Measurements from ENCODE around the gene GTPBP6.
"Not testable (repeated sequence)": the region's sequence is repeated elsewhere in the genome, so short reads cannot be mapped to it uniquely, and the experiment has no call there.

Gene GTPBP6

DNA sequence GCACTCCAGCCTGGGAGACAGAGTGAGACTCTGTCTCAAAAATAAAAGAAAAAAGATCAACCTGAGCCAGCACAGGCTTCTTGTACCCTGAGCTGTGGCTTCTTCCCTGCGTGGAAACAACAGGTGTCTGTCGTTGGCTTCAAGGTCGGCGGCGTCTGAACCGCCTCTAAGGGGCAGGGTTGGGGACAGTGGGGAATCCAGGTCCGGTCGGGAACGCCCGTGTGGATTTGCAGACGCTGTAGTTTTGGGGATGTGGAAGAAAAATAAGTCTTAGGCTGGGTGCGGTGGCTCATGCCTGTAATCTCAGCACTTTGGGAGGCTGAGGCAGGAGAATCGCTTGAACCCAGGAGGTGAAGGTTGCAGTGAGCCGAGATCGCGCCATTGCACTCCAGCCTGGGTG is 54.6 kb downstream of the GTPBP6 start:
- DNase-seq (ENCODE audit: low read depth): not testable (repeated sequence)

DNA sequence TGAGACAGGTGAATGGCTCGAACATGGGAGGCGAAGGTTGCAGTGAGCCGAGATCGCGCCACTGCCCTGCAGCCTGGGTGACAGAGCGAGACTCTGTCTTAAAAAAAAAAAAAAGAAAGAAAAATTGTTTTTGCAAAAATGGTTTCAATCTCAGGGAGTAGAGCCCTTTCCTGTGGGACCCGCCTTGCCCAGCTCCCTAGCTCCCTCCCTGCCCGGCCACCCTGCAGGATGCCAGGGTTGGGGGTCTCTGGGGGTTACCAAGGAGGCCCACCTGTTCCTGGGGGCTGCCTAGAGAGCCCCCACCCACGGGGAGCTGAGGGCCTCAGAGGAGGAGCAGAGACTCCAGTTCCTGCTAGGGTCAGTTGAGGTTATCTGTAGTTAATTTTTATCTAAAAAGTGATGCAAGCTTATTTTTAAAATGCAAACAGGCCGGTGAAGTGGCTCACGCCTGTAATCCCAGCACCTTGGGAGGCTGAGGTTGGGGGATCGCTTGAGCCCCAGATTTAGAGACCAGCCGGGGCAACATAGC is 56.2 kb downstream of the GTPBP6 start:
- DNase-seq (ENCODE audit: low read depth): no peak

DNA sequence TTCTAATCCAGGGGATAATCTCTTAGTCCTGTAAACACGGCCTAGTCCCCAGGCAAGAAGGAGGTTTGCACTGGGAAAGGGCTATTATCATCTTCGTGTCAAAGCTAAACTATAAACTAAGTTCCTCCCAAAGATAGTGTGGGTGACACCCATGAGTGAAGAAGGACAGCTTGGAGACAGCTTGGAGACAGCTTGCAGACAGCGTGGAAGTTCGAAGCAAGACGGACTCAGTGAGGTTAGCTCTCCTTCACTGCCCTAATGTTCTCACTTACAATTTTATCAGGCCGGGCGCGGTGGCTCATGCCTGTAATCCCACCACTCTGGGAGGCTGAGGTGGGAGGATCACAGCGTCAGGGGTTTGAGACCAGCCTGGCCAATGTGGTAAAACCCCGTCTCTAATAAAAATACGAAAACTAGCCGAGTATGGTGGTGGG is 56.7 kb downstream of the GTPBP6 start:
- DNase-seq (ENCODE audit: low read depth): no peak

DNA sequence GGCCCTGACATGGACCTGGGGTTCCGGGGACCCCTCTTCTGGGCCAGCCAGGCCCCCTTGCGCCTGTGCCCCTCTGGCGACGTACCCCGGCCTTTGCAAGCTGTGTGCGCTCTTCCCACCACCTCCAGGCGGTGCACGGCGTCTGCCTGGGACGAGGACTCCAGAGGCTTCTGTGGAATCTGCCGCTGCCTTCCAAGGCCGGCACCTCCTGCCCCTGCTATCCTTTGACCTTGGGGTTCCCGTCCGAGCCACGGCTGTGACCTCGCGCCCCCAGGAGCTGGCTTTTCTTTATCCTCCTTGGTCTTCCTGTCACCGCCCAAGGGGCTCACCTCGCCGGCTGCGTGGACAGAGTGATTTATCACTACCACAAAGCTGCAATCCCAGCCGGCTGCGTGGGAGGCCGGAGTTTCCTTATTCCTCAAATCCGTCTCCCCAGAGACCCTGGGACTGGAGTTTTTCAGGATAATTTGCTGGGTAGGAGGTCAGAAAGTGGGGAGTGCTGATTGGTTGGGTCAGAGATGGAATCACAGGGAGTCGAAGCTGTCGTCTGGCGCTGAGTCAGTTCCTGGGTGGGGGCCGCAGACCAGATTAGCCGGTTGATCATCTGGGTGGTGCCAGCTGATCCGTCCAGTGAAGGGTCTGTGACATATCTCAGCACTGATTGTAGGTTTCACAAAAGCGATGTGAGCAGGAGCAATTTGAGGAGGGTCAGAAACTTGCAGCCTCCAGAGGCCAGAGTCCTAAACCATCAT is 57.3 kb downstream of the GTPBP6 start:
- DNase-seq (ENCODE audit: low read depth): no peak

DNA sequence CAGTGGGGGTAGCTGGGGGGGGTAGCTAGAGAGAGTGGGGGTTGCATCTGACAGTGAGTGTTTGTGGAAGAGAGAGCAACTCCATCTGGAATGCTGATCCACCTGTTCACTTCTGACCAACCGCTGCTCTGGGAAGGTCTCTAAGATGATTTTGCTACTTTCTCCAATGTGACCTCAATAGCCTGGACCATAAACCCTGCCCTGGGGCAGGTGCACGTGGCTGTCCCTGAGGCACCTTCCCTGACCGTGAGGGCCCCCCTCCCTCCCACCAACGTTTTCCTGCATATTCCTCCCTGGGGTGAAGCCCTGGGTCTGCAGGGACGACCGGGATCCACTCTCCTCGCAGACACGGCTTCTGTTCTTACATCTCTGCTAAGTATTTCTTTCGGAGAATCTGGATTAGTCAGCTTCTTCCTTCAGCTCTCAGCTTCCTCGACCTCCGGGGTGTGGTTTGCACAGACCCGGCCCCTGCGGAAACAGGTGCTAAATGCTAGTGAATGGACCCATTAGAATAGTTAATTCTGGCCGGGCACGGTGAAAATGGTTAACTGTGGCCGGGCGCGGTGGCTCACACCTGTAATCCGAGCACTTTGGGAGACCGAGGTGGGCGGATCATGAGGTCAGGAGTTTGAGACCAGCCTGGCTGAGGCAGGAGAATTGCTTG is 58.8 kb downstream of the GTPBP6 start:
- DNase-seq (ENCODE audit: low read depth): no peak

DNA sequence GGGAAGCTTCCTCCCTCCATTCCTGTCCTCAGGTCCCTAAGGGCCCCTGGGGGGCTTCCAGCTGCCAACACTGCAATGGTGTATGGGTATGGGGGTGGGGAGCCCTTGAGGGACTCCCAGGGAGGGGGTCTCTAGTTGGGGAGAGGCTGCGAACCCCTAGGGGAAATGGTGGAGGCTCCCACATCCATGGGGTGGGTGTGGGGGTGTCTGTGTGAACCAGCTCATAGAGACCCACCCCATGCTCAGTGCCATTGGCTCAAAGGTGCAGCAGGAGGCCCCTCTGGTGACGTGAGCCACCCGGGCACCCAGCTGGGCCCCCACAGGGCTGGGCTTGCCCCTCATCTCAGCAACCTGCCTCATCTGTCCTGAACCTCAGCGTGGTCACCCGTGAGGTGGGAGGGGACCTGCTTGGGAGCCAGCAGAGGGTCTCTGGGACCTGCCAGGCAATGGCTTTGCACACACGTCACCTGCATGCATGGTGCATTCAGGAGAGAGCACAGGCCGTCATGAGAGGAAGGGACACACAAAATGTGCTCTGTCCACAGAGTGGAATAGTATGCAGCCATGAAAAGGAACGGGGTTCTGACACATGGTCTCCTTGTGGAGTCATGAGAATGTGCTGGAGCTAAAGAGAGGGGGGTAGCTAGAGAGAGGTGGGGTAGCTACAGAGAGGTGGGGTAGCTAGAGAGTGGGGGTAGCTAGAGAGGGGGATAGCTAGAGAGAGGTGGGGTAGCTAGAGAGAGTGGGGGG is 60.1 kb downstream of the GTPBP6 start:
- DNase-seq (ENCODE audit: low read depth): no peak

DNA sequence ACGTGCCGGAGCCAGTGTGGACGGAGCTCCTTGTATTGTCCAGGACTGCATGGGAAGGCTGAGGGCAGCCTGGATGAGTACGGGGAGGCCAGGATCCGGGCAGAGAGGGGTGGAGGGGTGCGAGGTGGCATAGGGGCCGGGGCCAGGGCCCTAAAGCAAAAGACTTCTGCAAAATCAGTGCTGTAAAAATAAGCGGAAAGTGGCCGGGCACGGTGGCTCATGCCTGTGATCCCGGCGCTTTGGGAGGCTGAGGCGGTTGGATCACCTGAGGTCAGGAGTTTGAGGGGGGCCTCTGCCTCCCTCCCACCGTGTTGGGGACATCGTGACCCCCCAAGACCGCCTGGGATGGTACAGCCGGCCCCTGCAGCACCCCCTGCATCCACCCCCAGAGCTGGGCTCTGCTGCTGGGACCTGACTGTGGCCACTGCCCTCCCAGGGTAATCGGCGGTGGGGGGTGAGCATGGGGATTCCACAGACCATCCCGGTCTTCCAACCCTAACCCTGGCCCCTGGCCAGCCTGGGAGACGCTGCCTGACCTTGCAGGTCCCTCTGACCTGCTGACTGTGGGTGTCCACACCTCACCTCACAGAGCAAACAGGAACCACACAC is 60.8 kb downstream of the GTPBP6 start:
- DNase-seq (ENCODE audit: low read depth): no peak

DNA sequence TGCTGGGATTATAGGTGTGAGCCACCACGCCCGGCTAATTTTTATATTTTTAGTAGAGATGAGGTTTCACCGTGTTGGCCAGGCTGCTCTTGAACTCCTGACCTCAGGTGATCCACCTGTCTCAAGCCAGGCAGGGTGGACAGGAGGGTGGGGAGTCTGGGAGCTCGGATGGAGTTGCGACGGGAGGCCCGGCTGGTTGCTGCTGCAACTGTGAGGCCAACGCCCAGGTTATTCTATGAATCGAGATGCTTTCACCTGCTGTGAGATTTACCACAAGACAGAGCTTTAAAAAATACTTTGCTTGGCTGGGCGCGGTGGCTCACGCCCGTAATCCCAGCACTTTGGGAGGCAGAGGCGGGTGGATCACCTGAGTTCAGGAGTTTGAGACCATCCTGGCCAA is 61.5 kb downstream of the GTPBP6 start:
- not testable (repeated sequence) for DNase-seq (ENCODE audit: low read depth)

DNA sequence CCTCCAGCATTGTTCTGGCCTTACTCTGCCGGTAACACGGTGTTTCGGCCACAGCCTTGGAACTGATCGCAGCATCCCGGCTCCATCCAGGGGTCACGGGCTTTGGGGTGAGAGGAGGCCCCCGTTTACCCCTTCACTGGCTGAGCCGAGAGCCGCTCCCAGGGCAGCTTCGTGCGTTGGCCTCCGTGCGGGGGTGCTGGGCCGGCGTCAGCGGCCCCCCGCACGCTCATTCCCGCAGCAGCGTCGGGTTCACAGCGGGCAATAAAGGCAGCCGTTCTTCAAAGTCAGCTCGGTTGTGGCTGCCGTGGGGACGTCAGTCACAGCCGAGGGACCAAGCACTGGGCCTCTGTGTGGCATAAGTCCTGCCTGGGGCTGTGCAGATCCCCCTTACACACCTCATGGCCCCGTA is 62.7 kb downstream of the GTPBP6 start:
- DNase-seq (ENCODE audit: low read depth): no peak
